Lower leg skin (tissue), 4 donors: ENCODE results near the gene TMEM109. TPM values are rescaled to one million over a fixed set of nuclear protein-coding genes. Genes with fewer than 3 reads are reported as not detected.
"Not testable (repeated sequence)": the region's sequence is repeated elsewhere in the genome, so short reads cannot be mapped to it uniquely, and the experiment has no call there.

ENCODE experiments used
- DNase-seq, 2 donors: peaks; one replicate each; pipeline ENCODE4 v3.0.0-alpha.2; 2019; ENCODE audit warnings: low spot score in 2 of 2
- H3K4me3 ChIP-seq: fragments of 200-600 bp; sonication (generic); 2 replicates; pipeline ENCODE4 v1.5.1; 2017; ENCODE audit warnings: mild to moderate bottlenecking, low read depth; ENCODE audit not compliant: poor library complexity, severe bottlenecking
- POLR2A ChIP-seq, 2 donors: fragments of 450-650 bp; IDR thresholded peaks; one replicate each; pipeline ENCODE4 v1.6.1; 2016 to 2017; ENCODE audit warnings: antibody characterized with exemption in 2 of 2, mild to moderate bottlenecking in 1 of 2, moderate library complexity in 1 of 2
- WGBS, 2 donors: methylation state at CpG; one replicate each; pipeline ENCODE4 v1.1.5; 2018; 5-methylcytosine and 5-hydroxymethylcytosine counted together
- intact Hi-C: fragments of 100-400 bp; cut with DNase I; formaldehyde crosslinking; loops from one replicate; pipeline ENCODE4 v1.15.0; 2023; ENCODE audit warnings: low total_unique reads
- total RNA-seq, 4 donors: library from RNA; depleted of rRNA; stranded (reverse); fragments of >200 nt; gene quantifications; one replicate each; pipeline ENCODE4 v1.1.0, GENCODE V29; 2016
- TF ChIP-seq, protein P1 (sequence below), 3 donors: fragments of 450-650 bp; IDR thresholded peaks; one replicate each; pipeline ENCODE4 v1.5.1; 2016; ENCODE audit warnings: antibody characterized with exemption in 3 of 3, mild to moderate bottlenecking in 3 of 3, moderate library complexity in 2 of 3

TMEM109 gene
- total RNA-seq, 4 donors from 2014 or later = 62.1 to 101 (median 81.8) TPM

DNA sequence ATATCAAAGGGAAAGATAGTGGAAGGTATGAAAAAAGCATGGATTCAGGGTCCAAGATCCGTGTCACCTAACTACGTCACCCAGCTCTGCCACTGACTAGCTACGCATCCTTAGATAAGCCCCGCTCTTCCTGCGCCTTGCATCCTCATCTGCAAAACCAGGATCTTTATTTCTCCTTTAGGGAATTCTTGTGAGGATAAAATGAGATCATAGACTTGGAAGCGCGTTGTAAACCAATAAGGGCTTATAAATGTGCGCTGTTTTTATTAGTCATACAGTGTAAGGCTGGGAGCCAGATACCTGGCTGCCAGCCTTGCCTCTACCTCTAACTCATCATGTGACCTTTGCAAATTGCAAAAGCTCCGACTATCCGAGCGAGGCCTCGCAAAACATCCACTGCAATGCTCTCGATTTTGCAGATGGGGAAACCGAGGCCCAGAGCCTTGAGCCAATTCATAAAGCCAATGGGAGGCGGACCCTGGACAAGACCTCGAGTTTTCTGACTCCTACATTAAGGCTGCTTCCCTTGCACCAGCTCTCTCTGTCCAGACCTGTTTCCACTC, 8.3 kb upstream of the TMEM109 start:
- intact Hi-C loops = no loop called here
- WGBS, 2 donors = 2 to 3% methylated on average over 16 of the region's 16 CpGs
- no peak for DNase-seq
- no peak for TF ChIP-seq POLR2A (IDR thresholded peaks at IDR 0.05)
- TF ChIP-seq, protein P1, sequence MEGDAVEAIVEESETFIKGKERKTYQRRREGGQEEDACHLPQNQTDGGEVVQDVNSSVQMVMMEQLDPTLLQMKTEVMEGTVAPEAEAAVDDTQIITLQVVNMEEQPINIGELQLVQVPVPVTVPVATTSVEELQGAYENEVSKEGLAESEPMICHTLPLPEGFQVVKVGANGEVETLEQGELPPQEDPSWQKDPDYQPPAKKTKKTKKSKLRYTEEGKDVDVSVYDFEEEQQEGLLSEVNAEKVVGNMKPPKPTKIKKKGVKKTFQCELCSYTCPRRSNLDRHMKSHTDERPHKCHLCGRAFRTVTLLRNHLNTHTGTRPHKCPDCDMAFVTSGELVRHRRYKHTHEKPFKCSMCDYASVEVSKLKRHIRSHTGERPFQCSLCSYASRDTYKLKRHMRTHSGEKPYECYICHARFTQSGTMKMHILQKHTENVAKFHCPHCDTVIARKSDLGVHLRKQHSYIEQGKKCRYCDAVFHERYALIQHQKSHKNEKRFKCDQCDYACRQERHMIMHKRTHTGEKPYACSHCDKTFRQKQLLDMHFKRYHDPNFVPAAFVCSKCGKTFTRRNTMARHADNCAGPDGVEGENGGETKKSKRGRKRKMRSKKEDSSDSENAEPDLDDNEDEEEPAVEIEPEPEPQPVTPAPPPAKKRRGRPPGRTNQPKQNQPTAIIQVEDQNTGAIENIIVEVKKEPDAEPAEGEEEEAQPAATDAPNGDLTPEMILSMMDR (IDR thresholded peaks at IDR 0.05) = no peak
- H3K4me3 ChIP-seq = peak overlapping the region; percentile 98

DNA sequence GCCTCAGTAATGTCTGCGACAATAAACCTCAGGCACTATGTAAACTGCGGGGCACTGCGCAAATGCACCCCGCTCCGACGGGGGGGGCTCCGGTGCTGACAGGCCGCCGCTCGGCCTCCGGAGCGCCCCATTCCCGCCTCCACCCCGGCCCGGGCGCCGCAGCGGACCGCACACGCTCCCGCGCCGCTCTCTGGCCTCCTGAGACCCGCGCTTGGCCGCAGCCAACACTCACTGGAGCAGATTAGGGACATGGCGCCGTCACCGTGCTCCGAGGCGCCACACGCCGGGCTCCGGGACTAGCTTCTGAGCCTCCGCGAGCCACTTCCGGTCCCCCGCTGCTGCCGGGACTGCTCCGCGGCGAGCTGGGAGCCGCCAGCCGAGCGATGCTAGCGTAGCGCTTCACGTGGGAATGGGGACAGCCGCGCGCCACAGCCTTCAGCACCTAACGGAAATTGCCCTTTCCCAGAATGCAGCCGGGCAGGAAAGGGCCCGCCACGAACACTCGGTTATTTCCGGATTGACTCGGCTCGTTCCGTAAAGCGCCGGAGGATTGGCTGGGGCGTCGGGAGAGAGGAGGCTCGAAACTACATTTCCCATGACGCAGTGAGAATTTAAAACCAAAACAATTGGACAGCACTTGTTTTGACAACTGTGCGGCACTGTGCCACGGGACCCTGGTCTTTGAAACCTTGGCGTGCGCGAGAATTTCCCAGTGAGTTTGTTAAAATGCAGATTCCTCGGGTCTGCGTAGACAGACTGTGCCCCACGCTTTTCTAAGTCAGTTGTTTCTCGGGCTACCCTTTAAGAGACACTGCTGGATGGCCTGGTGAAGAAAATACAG, 7.6 kb upstream of the TMEM109 start, which contains the start of gene PRPF19:
Gene PRPF19 (minus strand): TSS at position 454 of the 841 bp plus-strand sequence. CDS start 203 bp downstream, at position 251.
- peak within 1 kb of the TSS; percentile 98 for H3K4me3 ChIP-seq
- DNase-seq = peak; percentile 97 to 99
- intact Hi-C loops = no loop called here
- TF ChIP-seq, protein P1 (IDR thresholded peaks at IDR 0.05) = no peak
- WGBS, 2 donors = 0% methylated on average over 38 to 61 of the region's 75 CpGs

DNA sequence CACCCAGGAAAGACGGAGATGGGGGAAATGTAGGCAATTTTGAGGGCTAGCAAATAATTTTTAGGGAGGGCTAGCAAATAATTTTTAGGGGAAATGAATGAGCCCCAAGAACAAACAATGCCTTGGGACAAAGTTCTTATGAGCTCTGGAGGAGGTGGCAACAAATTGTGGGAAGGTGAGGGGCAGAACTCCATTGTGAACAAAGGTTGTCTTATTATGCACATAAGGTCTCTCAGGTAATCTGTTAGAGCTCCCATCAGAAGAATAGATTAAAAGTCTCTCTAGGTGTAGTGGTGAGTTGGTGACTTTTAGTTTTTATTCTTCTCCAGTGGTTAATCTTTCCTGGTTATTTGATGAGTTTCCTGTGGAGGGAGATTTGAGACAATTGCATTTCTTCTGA, 5.2 kb upstream of the TMEM109 start:
- intact Hi-C loops = no loop called here
- H3K4me3 ChIP-seq = no peak overlapping the region
- DNase-seq = no peak
- TF ChIP-seq POLR2A (IDR thresholded peaks at IDR 0.05) = no peak
- TF ChIP-seq, protein P1 (IDR thresholded peaks at IDR 0.05) = no peak
- 3 to 23% methylated on average over 1 of the region's 1 CpG for WGBS, 2 donors

DNA sequence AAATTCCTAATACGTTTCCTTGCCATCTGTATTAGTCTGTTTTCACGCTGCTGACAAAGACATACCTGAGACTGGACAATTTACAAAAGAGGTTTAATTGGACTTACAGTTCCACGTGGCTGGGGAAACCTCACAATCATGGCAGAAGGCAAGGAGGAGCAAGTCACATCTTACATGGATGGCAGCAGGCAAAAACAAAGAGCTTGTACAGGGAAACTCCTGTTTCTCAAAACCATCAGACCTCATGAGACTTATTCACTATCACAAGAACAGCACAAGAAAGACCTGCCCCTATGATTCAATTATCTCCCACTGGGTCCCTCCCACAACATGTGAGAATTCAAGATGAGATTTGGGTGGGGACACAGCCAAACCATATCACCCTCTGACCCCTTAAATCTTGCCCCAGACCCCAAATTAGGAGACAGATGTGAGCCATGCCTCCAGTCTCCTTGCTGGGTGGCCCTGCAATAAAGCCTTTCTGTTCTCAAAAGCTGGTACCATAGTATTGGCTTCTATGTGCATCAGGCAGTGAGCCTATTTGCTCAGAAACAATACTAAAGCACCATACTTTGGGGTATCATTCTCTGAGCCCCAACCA, 4.2 kb upstream of the TMEM109 start:
- intact Hi-C loops, H3K4me3 ChIP-seq: not testable (repeated sequence)
- 65 to 77% methylated on average over 3 of the region's 3 CpGs for WGBS, 2 donors
- DNase-seq = peak in 1 of 2 donors; percentile 63

DNA sequence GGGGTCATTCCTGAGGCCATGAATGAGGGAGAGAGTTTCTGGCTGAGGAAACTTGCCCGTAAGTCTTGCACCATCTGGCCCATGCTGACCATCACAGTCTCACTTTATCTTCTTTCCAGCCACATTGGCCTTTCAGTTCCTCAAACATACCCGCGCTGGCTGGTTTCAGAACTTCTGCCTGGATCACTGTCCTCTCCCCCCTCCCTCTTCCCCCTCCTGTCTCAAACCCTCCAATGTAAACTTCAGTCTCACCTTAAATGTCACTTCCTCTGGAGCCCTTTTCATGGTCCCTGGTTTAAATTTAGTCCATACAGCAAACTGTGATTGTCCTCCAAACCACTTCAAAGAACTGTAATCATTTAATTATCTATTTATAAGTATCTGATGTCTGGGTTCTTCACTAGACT, 3.7 kb upstream of the TMEM109 start:
- WGBS, 2 donors = 81 to 84% methylated on average over 3 of the region's 3 CpGs
- intact Hi-C loops = no loop called here
- peak in 1 of 2 donors; percentile 83 for DNase-seq
- no peak for TF ChIP-seq POLR2A (IDR thresholded peaks at IDR 0.05)
- TF ChIP-seq, protein P1 (IDR thresholded peaks at IDR 0.05) = no peak
- H3K4me3 ChIP-seq = no peak overlapping the region

DNA sequence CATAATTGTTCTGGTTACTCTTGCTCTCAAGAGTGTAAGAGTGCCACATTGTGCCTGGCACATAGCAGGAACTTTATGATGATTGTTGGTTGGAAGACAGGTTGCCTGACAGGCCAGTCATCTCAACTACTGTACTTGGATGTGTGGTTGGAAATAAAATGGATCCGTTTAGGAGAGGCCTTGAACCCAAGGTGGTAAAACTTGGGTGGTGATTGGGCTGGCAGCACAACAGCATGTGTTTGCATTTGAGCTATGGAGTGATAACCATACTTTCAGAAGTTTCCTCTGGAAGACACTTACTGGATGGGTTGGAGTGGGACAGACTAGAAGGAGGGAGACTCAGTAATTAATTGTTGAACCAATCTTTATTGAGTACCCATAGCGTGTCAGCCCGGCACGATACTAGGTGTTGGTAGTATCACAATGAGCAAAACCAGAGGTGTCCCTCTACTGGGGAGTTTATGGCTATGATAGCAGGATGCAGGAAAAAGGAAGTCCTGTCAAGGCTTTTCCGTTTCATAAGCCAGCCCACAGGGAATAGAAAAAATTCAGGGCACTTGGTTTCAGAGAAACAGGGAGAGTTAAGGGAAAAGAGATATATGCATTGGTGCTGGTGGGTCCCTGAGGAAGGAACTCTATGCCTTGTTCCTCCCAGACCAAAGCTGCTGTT, 3.1 kb upstream of the TMEM109 start:
- intact Hi-C loops = no loop called here
- peak in 1 of 2 donors; percentile 21 for DNase-seq
- H3K4me3 ChIP-seq = no peak overlapping the region
- WGBS, 2 donors = 59 to 72% methylated on average over 5 of the region's 5 CpGs
- TF ChIP-seq POLR2A (IDR thresholded peaks at IDR 0.05) = no peak
- TF ChIP-seq, protein P1 (IDR thresholded peaks at IDR 0.05) = no peak
